HG03439 (cell line): ENCODE data around the gene JAK3.

Experiments
- ATAC-seq: cut with Tn5 transposase; IDR thresholded peaks from one replicate; pipeline ENCODE4 v1.9.1; 2021; ENCODE audit warnings: mild to moderate bottlenecking, moderate library complexity; ENCODE audit not compliant: unreplicated experiment

JAK3 gene

GRCh38 chr19:17841810-17842662 is 5.7 kb downstream of the JAK3 start:
- ATAC-seq, result no peak

DNA sequence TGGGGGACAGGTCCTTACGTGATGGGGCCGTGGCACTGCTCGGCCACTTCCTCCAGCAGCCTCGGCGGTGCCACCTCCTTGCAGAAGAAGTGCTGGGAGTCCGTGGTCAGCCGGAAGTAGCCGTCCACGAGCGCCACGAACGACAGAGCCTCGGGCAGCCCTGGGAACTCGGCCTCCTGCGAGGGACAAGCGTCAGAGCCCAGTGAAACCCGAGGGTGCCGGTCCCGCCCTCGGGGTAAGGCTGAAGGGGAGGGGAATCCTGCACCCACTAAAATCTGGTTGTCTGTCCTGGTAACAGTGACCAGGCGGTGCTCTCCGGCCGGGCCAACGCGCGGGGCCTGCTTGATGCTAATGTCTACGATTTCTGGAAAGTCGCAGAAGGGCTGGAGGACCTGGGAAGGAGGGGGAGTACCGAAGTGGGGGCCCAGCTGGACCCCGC is 6.4 kb downstream of the JAK3 start:
- no peak for ATAC-seq

DNA sequence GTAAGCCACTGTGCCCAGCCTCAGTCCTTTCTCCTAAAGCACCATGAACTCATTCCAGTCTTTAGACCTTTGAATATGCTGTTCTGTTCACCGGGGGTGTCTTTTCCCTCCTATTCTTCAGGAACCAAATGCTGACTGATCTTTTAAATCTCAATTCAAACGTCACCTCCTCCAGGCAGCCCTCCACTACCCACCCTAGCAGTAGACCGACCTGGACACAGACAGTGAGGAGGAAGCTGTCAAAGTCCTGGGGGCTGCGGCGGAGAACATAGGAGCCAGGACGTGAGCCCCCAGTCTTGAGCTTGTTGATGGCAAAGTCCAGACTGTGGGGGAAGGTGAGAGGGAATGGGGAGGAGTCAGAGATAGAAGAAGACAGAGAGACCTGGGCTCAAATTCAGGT is 7.8 kb downstream of the JAK3 start:
- no peak for ATAC-seq

GRCh38 chr19:17837972-17838371 is 9.8 kb downstream of the JAK3 start:
- no peak for ATAC-seq

DNA sequence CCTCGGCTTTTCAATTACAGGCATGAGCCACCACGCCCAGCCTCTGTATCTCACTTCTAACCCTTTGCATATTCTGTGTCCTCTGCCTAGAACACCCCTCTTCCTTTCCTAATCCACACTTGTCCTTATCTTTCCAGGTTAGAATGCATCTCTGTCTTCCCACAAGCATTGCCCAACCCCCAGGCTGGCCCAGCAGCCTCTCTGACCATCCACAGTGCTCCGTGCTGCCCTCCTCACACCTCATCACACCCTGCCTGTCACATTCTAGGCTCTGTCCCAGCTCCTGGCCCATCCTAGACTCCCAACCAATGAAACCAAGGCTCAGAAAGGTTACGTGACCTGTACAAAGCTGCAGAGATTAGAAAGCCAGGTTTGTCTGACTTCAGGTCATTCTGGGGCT is 11.3 kb downstream of the JAK3 start:
- no peak for ATAC-seq

DNA sequence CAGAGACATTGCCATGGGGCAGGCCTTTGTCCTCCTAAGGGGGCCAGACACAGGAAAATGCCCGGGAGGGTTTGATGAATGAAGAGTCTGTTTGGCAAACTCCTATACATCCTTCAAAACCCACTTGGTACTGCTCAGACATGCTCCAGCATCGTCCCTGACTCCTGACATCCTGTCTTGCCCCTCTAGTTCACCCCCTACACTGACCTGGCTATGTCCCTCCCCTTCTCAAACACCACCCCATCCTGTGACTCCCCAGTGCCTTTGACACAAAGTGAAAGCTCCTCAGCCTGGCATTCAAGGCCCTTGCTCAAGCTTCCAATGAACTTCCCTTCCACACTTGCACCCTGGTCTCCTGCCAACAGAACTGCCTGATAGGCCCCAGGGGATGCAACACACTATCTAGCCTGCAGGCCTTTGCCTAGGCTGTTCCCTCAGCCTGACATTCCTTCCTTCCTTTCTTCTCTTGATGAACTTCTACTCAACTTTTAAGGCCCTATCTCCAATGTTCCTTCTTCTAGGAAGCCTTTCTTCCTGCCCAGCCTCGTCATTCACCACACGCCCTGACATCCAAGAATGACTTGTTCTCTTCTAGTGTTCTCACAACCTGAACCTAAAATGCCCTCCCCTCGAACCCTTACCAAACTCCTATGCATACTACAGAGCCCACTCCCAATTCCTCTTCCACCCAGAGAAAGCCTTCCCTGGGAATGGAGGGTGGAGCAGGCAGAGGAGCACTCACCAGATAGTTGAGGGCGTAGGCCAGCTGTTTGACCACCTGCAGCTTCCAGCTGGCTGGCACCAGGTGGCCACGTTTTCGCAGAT is 12.4 kb downstream of the JAK3 start:
- no peak for ATAC-seq

GRCh38 chr19:17834350-17835181 is 13.2 kb downstream of the JAK3 start:
- no peak for ATAC-seq

GRCh38 chr19:17832443-17833208 is 15.2 kb downstream of the JAK3 start:
- no peak for ATAC-seq

DNA sequence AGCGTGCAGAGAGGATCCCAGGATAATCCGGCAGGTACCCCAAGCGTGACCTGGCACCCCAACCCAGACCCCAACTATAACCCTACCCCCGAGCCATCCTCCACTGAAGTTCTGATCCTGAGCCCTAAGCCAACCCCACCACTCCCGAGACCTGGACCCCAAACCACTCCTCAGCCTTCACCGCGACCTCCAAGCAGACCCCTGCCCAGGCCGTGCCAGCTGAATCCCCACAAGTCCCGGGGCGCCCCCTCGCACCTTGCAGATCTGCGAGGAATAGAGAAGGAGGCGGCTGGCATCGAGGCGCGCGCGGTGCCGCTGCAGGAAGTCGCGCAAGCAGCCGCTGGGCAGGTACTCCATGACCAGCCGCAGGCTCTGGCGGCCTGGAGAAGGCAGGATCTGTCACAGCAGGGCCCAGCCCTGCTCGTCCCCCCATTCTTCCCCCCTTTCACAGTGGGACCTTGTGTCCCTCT is 16.3 kb downstream of the JAK3 start:
- ATAC-seq, result no peak

- ATAC-seq, result no peak
Measured at GRCh38 chr19:17830567-17831418, 17.0 kb downstream of the JAK3 start.

- ATAC-seq, result no peak
Measured at GRCh38 chr19:17829855-17830566, 17.8 kb downstream of the JAK3 start.

GRCh38 chr19:17826508-17827056 is 21.2 kb downstream of the JAK3 start:
- ATAC-seq, result no peak

GRCh38 chr19:17824339-17824738 is 23.4 kb downstream of the JAK3 start:
- ATAC-seq, result no peak

GRCh38 chr19:17821190-17821589 is 26.6 kb downstream of the JAK3 start, which contains the start of gene INSL3:
Gene INSL3 (minus strand): TSS chr19:17821519. CDS start chr19:17821506, 13 bp downstream.
- ATAC-seq, result no peak

GRCh38 chr19:17817668-17818363 is 30.0 kb downstream of the JAK3 start:
- ATAC-seq, result no peak

GRCh38 chr19:17812099-17812498 is 35.7 kb downstream of the JAK3 start:
- no peak for ATAC-seq

- no peak for ATAC-seq
Measured at GRCh38 chr19:17811681-17812080, 36.1 kb downstream of the JAK3 start.

DNA sequence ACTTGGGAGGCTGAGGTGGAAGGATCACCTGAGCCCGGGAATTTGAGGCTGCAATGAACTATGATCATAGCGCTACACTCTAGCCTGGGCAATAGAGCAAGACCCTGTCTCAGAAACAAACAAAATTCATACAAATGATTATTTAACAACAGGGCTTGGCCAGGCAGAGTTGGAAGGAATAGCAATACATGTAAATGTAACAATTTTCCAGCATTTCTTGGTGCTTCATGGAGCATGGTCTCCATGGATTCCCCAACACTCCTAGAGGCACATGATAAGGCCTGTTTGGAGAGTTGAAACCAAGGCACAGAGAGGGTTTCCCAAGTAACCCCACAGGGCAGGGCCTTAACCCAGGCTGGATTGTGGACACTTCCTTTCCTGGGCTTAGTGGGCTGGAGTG is 36.7 kb downstream of the JAK3 start:
- no peak for ATAC-seq
